Measurements from ENCODE around the gene ETV5. TPM values are rescaled to one million over a fixed set of nuclear protein-coding genes. Genes with fewer than 3 reads are reported as not detected.

The ETV5 gene
- total and polyA plus RNA-seq, 4 donors: 3.3 to 14.9 (median 5.5) TPM

DNA sequence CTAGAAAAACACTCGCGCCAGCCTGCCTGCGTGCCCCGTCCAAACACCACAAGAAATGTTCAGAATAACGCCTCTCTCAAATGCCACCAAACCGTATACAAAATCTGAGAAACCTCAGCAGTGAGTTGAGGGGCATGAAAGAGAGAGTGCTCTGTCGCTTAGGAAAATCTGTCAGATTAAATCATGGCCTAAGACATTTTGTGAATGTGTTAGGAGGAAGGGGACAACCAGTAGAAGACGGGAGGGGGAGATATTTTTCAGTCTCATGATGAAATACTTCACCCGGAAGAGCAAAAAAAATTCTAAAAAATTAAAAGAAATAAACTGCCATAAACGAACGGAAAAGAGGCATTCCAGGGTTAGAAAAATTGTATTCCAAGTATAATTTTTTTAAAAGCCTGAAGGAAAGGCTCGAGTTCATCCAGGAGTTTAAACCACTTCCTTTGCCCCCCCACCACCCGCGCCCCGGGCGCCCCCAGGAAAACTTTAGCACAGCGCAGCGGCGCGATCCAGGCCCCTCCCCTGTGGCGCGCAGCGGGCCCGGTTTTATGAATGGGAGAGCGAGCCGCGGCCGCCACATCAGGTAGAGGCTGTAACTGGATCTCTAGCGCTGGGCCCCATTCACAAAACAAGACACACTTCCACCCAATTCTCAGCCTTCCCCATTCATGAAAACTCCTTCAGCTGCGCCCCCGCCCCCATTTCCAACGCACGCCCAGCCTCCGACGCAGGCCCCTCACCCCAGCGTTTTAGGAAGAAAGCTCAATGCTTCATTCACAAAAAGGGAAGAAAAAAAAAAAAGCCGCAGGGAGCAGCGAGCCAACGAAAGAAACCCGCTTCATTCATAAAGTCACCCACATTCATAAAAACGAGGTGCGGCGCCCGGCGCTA is 1.4 kb downstream of the ETV5 start:
- peak; percentile 56 for DNase-seq (ENCODE audit: low spot score)
- Histone ChIP-seq H3K27ac (ENCODE audit: low read depth in 1 of 2, low read length in 2 of 2) (no peak overlapping the region), H3K27me3 (ENCODE audit: control insufficient read depth in 4 of 4, insufficient read depth in 4 of 4, low read length in 3 of 4) (no peaks in the 10 kb centered on the region), H3K9ac (ENCODE audit: low read depth in 1 of 2, low read length in 2 of 2) (no peak overlapping the region), H3K4me3 (ENCODE audit: low read depth in 1 of 3, low read length in 3 of 3) (peak overlapping the region; percentile 53 to 84 (median 75)), H3K4me1 (ENCODE audit: control insufficient read depth in 4 of 4, insufficient read depth in 4 of 4, low read length in 3 of 4) (peaks cover 5 to 25% (median 18%) of the 10 kb centered on the region in 4 donors), H3K9me3 (ENCODE audit: control insufficient read depth in 4 of 4, low read length in 3 of 4) (no peaks in the 10 kb centered on the region), H3K36me3 (ENCODE audit: control insufficient read depth in 4 of 4, insufficient read depth in 3 of 4, low read depth in 1 of 4, low read length in 3 of 4) (no peaks in the 10 kb centered on the region)
- TF ChIP-seq, protein P1, sequence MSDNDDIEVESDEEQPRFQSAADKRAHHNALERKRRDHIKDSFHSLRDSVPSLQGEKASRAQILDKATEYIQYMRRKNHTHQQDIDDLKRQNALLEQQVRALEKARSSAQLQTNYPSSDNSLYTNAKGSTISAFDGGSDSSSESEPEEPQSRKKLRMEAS (IDR thresholded peaks at IDR 0.05): no peak
- TF ChIP-seq FOXA1 (IDR thresholded peaks at IDR 0.05): no peak
- TF ChIP-seq RAD21 (IDR thresholded peaks at IDR 0.05): no peak
- WGBS: 9% methylated on average over 45 of the region's 45 CpGs

DNA sequence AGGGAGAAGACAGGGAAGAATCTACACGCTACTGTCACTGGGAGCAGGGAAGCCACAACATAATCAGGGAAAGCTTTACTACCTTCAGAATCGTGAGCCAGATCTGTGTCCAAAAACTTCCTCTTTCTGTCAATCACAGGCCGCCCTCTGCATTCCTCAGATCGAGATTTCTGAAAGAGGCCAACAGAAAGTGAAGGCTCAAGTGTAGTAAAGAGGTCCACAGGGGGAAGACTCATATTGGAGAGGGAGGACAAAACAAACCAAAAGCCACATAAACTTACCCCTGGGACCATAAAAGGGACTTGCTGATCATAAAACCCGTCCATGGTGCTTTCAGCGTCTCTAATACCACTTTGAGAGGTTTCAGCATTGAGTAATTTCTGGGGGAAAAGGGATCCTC is 3.3 kb downstream of the ETV5 start:
- TF ChIP-seq RXRA (IDR thresholded peaks at IDR 0.05): no peak
- no peaks in the 10 kb centered on the region for H3K36me3 ChIP-seq (ENCODE audit: control insufficient read depth in 4 of 4, insufficient read depth in 3 of 4, low read depth in 1 of 4, low read length in 3 of 4)
- 79% methylated on average over 6 of the region's 6 CpGs for WGBS
- DNase-seq (ENCODE audit: low spot score): no peak
- no peak overlapping the region for H3K4me3 ChIP-seq (ENCODE audit: low read depth in 1 of 3, low read length in 3 of 3)
- H3K27me3 ChIP-seq (ENCODE audit: control insufficient read depth in 4 of 4, insufficient read depth in 4 of 4, low read length in 3 of 4): no peaks in the 10 kb centered on the region
- H3K9me3 ChIP-seq (ENCODE audit: control insufficient read depth in 4 of 4, low read length in 3 of 4): no peaks in the 10 kb centered on the region
- peaks cover 5 to 25% (median 17%) of the 10 kb centered on the region in 4 donors for H3K4me1 ChIP-seq (ENCODE audit: control insufficient read depth in 4 of 4, insufficient read depth in 4 of 4, low read length in 3 of 4)
- H3K9ac ChIP-seq (ENCODE audit: low read depth in 1 of 2, low read length in 2 of 2): no peak overlapping the region
- H3K27ac ChIP-seq (ENCODE audit: low read depth in 1 of 2, low read length in 2 of 2): no peak overlapping the region

DNA sequence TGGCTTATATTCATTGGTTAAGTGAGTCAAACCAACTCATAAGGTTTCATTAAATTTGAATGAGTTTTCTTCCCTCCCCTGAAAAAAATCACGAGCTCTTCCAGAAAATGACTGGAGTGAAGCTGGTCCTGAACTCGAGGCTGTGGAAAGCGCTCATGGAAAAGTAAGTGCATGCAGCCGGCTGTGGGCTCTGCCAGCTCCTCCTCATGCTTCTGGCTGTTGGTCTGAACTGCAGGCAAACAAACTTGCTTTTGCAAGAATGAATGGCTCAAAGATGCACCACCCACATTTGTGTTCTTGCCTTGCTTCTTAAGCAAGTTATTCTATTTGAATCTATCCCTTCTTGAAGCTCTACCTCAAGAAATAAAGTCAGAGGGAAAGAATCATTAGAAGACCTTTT is 6.2 kb downstream of the ETV5 start:
- Histone ChIP-seq H3K4me3 (ENCODE audit: low read depth in 1 of 3, low read length in 3 of 3) (no peak overlapping the region), H3K9me3 (ENCODE audit: control insufficient read depth in 4 of 4, low read length in 3 of 4) (no peaks in the 10 kb centered on the region), H3K27me3 (ENCODE audit: control insufficient read depth in 4 of 4, insufficient read depth in 4 of 4, low read length in 3 of 4) (no peaks in the 10 kb centered on the region), H3K36me3 (ENCODE audit: control insufficient read depth in 4 of 4, insufficient read depth in 3 of 4, low read depth in 1 of 4, low read length in 3 of 4) (no peaks in the 10 kb centered on the region), H3K9ac (ENCODE audit: low read depth in 1 of 2, low read length in 2 of 2) (no peak overlapping the region), H3K4me1 (ENCODE audit: control insufficient read depth in 4 of 4, insufficient read depth in 4 of 4, low read length in 3 of 4) (peaks cover 0 to 14% (median 6%) of the 10 kb centered on the region in 4 donors), H3K27ac (ENCODE audit: low read depth in 1 of 2, low read length in 2 of 2) (no peak overlapping the region)
- 67% methylated on average over 4 of the region's 4 CpGs for WGBS
- no peak for TF ChIP-seq YY1 (IDR thresholded peaks at IDR 0.05)
- TF ChIP-seq FOXA1 (IDR thresholded peaks at IDR 0.05): no peak
- no peak for TF ChIP-seq EGR1 (IDR thresholded peaks at IDR 0.05; ENCODE audit: low read depth in 2 of 2)
- no peak for TF ChIP-seq JUND (IDR thresholded peaks at IDR 0.05)
- TF ChIP-seq GABPA (IDR thresholded peaks at IDR 0.05 in 1 of 2, conservative IDR thresholded peaks at IDR 0.05 in 1 of 2): no peak
- no peak for TF ChIP-seq RAD21 (IDR thresholded peaks at IDR 0.05)
- TF ChIP-seq NR2F2 (IDR thresholded peaks at IDR 0.05): no peak
- TF ChIP-seq HNF4G (IDR thresholded peaks at IDR 0.05): no peak
- TF ChIP-seq, protein P2, sequence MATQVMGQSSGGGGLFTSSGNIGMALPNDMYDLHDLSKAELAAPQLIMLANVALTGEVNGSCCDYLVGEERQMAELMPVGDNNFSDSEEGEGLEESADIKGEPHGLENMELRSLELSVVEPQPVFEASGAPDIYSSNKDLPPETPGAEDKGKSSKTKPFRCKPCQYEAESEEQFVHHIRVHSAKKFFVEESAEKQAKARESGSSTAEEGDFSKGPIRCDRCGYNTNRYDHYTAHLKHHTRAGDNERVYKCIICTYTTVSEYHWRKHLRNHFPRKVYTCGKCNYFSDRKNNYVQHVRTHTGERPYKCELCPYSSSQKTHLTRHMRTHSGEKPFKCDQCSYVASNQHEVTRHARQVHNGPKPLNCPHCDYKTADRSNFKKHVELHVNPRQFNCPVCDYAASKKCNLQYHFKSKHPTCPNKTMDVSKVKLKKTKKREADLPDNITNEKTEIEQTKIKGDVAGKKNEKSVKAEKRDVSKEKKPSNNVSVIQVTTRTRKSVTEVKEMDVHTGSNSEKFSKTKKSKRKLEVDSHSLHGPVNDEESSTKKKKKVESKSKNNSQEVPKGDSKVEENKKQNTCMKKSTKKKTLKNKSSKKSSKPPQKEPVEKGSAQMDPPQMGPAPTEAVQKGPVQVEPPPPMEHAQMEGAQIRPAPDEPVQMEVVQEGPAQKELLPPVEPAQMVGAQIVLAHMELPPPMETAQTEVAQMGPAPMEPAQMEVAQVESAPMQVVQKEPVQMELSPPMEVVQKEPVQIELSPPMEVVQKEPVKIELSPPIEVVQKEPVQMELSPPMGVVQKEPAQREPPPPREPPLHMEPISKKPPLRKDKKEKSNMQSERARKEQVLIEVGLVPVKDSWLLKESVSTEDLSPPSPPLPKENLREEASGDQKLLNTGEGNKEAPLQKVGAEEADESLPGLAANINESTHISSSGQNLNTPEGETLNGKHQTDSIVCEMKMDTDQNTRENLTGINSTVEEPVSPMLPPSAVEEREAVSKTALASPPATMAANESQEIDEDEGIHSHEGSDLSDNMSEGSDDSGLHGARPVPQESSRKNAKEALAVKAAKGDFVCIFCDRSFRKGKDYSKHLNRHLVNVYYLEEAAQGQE (IDR thresholded peaks at IDR 0.05): no peak
- no peak for TF ChIP-seq FOXA2 (IDR thresholded peaks at IDR 0.05)
- TF ChIP-seq TAF1 (conservative IDR thresholded peaks at IDR 0.05): no peak
- no peak for TF ChIP-seq RXRA (IDR thresholded peaks at IDR 0.05)
- TF ChIP-seq, protein P3, sequence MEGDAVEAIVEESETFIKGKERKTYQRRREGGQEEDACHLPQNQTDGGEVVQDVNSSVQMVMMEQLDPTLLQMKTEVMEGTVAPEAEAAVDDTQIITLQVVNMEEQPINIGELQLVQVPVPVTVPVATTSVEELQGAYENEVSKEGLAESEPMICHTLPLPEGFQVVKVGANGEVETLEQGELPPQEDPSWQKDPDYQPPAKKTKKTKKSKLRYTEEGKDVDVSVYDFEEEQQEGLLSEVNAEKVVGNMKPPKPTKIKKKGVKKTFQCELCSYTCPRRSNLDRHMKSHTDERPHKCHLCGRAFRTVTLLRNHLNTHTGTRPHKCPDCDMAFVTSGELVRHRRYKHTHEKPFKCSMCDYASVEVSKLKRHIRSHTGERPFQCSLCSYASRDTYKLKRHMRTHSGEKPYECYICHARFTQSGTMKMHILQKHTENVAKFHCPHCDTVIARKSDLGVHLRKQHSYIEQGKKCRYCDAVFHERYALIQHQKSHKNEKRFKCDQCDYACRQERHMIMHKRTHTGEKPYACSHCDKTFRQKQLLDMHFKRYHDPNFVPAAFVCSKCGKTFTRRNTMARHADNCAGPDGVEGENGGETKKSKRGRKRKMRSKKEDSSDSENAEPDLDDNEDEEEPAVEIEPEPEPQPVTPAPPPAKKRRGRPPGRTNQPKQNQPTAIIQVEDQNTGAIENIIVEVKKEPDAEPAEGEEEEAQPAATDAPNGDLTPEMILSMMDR (IDR thresholded peaks at IDR 0.05; ENCODE audit: low read depth, low read length, missing input control): no peak
- TF ChIP-seq, protein P4, sequence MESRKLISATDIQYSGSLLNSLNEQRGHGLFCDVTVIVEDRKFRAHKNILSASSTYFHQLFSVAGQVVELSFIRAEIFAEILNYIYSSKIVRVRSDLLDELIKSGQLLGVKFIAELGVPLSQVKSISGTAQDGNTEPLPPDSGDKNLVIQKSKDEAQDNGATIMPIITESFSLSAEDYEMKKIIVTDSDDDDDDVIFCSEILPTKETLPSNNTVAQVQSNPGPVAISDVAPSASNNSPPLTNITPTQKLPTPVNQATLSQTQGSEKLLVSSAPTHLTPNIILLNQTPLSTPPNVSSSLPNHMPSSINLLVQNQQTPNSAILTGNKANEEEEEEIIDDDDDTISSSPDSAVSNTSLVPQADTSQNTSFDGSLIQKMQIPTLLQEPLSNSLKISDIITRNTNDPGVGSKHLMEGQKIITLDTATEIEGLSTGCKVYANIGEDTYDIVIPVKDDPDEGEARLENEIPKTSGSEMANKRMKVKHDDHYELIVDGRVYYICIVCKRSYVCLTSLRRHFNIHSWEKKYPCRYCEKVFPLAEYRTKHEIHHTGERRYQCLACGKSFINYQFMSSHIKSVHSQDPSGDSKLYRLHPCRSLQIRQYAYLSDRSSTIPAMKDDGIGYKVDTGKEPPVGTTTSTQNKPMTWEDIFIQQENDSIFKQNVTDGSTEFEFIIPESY (IDR thresholded peaks at IDR 0.05): no peak
- TF ChIP-seq, protein P1 (IDR thresholded peaks at IDR 0.05): no peak
- no peak for TF ChIP-seq HNF4A (conservative IDR thresholded peaks at IDR 0.05)
- TF ChIP-seq, protein P5, sequence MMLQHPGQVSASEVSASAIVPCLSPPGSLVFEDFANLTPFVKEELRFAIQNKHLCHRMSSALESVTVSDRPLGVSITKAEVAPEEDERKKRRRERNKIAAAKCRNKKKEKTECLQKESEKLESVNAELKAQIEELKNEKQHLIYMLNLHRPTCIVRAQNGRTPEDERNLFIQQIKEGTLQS (IDR thresholded peaks at IDR 0.05): no peak
- no peak for TF ChIP-seq SP1 (IDR thresholded peaks at IDR 0.05)
- no peak for DNase-seq (ENCODE audit: low spot score)
